Kidney epithelial cell (primary cell): Measurements from ENCODE around the gene BRD2. TPM values are rescaled to one million over a fixed set of nuclear protein-coding genes. Genes with fewer than 3 reads are reported as not detected.

Experiments used
- DNase-seq: peaks from one replicate; pipeline ENCODE4 v3.0.0-alpha.2; 2010; ENCODE audit warnings: low read depth
- H3K27me3 ChIP-seq: 2 replicates; pipeline ENCODE4 v1.6.0; 2011; ENCODE audit warnings: low read length; ENCODE audit not compliant: control insufficient read depth, insufficient read depth
- H3K36me3 ChIP-seq: 2 replicates; pipeline ENCODE4 v1.5.1; 2011; ENCODE audit warnings: low read length; ENCODE audit not compliant: control insufficient read depth, insufficient read depth
- H3K4me3 ChIP-seq: 2 replicates; pipeline ENCODE4 v1.5.1; 2011; ENCODE audit warnings: low read depth, mild to moderate bottlenecking, control low read depth, low read length
- CTCF ChIP-seq: IDR thresholded peaks from 2 replicates; pipeline ENCODE4 v1.5.1; 2011; ENCODE audit warnings: mild to moderate bottlenecking, moderate library complexity, low read length, control low read depth, inconsistent platforms; ENCODE audit not compliant: insufficient read depth, poor library complexity, severe bottlenecking
- total RNA-seq: library from RNA; depleted of rRNA; stranded (reverse); fragments of >200 nt; gene quantifications from 2 replicates; pipeline ENCODE4 v1.2.3, GENCODE V29; 2015

The BRD2 gene
- total RNA-seq, 1 donor from 2014 or later: 191 TPM

DNA sequence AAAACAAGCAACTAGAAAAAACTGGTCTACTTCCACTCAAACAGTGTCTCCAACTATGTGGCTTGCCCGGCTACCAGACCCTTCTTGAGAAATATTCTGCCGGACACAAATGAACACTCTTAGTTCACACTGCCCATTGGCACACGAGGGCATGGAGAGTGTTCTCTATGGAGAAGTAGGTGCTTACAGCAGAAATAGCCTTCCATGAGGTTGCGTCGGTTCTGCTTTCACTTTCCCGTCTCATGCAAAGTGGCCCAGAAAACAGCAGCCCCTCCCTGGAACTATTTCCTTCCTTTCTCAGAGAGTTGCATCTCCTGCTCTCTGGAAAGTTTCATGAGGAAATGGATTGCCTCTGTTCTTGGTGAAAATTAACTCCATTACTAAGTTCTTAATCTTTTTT, 50.5 kb downstream of the BRD2 start:
- Histone ChIP-seq H3K27me3 (peaks cover 5% of the 10 kb centered on the region), H3K4me3 (no peak overlapping the region), H3K36me3 (no peaks in the 10 kb centered on the region)
- no peak for DNase-seq
- no peak for TF ChIP-seq CTCF

GRCh38 chr6:33019372-33019771, 51.0 kb downstream of the BRD2 start:
- DNase-seq: no peak
- TF ChIP-seq CTCF: no peak
- Histone ChIP-seq H3K4me3 (no peak overlapping the region), H3K27me3 (peaks cover 5% of the 10 kb centered on the region), H3K36me3 (no peaks in the 10 kb centered on the region)

DNA sequence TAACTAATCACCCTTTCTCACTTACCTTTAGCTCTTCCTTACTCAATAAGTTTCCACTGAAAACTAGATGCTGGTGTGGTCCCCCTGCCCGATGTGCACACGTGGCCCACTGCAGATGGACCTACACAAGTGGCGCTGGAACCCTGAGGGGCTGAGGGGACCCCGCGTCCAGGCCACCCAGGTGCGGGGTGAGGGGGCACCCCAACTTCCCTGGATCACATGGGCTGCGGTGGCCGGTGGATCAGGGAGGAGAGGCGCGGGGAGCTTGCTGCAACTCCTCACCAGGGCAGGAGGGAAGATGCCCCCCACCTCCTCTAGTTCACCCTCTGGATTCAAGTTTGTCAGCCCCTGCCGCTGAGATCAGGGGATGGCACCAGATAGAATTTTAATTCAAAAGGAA, 53.5 kb downstream of the BRD2 start:
- Histone ChIP-seq H3K4me3 (no peak overlapping the region), H3K36me3 (no peaks in the 10 kb centered on the region), H3K27me3 (peaks cover 3% of the 10 kb centered on the region)
- no peak for DNase-seq
- no peak for TF ChIP-seq CTCF

- TF ChIP-seq CTCF: no peak
Measured at GRCh38 chr6:33023536-33023935, 55.1 kb downstream of the BRD2 start.

GRCh38 chr6:33024521-33024920, 56.1 kb downstream of the BRD2 start:
- H3K27me3 ChIP-seq: peaks cover 2% of the 10 kb centered on the region
- no peak for TF ChIP-seq CTCF
- no peaks in the 10 kb centered on the region for H3K36me3 ChIP-seq
- no peak overlapping the region for H3K4me3 ChIP-seq
- DNase-seq: no peak

More at GRCh38 chr6:33023536-33023935, 55.1 kb downstream of the BRD2 start:
- Histone ChIP-seq H3K27me3 (no peaks in the 10 kb centered on the region), H3K4me3 (no peak overlapping the region), H3K36me3 (no peaks in the 10 kb centered on the region)
- no peak for DNase-seq

GRCh38 chr6:33028220-33028849, 59.9 kb downstream of the BRD2 start:
- no peak for DNase-seq

More at GRCh38 chr6:33028220-33028849, 59.9 kb downstream of the BRD2 start:
- TF ChIP-seq CTCF: no peak
- H3K27me3 ChIP-seq: peaks cover 7% of the 10 kb centered on the region
- no peaks in the 10 kb centered on the region for H3K36me3 ChIP-seq
- H3K4me3 ChIP-seq: no peak overlapping the region
